ENCODE measurements around the gene PTGFRN.

The PTGFRN gene

GRCh38 chr1:116889380-116889779 lies 20.3 kb upstream of the PTGFRN start:
- H3K4me3 ChIP-seq (ENCODE audit: control insufficient read depth, low read depth, low read length) = no peak overlapping the region
- no peak for TF ChIP-seq CTCF (IDR thresholded peaks at IDR 0.05; ENCODE audit: control insufficient read depth, insufficient read depth, low read depth, low read length, missing control alignments)
- DNase-seq (ENCODE audit: low read depth) = no peak

- no peak for TF ChIP-seq CTCF (IDR thresholded peaks at IDR 0.05; ENCODE audit: control insufficient read depth, insufficient read depth, low read depth, low read length, missing control alignments)
- DNase-seq (ENCODE audit: low read depth) = no peak
- H3K4me3 ChIP-seq (ENCODE audit: control insufficient read depth, low read depth, low read length) = no peak overlapping the region
Observed at GRCh38 chr1:116891396-116892079, 18.2 kb upstream of the PTGFRN start.

- no peak overlapping the region for H3K4me3 ChIP-seq (ENCODE audit: control insufficient read depth, low read depth, low read length)
- DNase-seq (ENCODE audit: low read depth) = no peak
- TF ChIP-seq CTCF (IDR thresholded peaks at IDR 0.05; ENCODE audit: control insufficient read depth, insufficient read depth, low read depth, low read length, missing control alignments) = no peak
Observed at GRCh38 chr1:116895073-116895472, 14.6 kb upstream of the PTGFRN start.

GRCh38 chr1:116899529-116899928 lies 10.2 kb upstream of the PTGFRN start:
- TF ChIP-seq CTCF (IDR thresholded peaks at IDR 0.05; ENCODE audit: control insufficient read depth, insufficient read depth, low read depth, low read length, missing control alignments) = no peak
- DNase-seq (ENCODE audit: low read depth) = no peak
- H3K4me3 ChIP-seq (ENCODE audit: control insufficient read depth, low read depth, low read length) = no peak overlapping the region

- no peak for TF ChIP-seq CTCF (IDR thresholded peaks at IDR 0.05; ENCODE audit: control insufficient read depth, insufficient read depth, low read depth, low read length, missing control alignments)
Observed at GRCh38 chr1:116900471-116901365, 9.0 kb upstream of the PTGFRN start.

GRCh38 chr1:116902027-116902426 lies 7.7 kb upstream of the PTGFRN start:
- no peak for DNase-seq (ENCODE audit: low read depth)
- TF ChIP-seq CTCF (IDR thresholded peaks at IDR 0.05; ENCODE audit: control insufficient read depth, insufficient read depth, low read depth, low read length, missing control alignments) = no peak
- no peak overlapping the region for H3K4me3 ChIP-seq (ENCODE audit: control insufficient read depth, low read depth, low read length)

More at GRCh38 chr1:116900471-116901365, 9.0 kb upstream of the PTGFRN start:
- DNase-seq (ENCODE audit: low read depth) = no peak
- H3K4me3 ChIP-seq (ENCODE audit: control insufficient read depth, low read depth, low read length) = no peak overlapping the region

All from AG09309 (cell line).